GM10847 (cell line): ENCODE measurements around the gene SLC39A11.

Experiments used
- POLR2A ChIP-seq: IDR thresholded peaks from 2 replicates; pipeline ENCODE4 v1.6.1; 2011; ENCODE audit not compliant: insufficient read length; ENCODE audit errors: extremely low read depth

Gene SLC39A11

DNA sequence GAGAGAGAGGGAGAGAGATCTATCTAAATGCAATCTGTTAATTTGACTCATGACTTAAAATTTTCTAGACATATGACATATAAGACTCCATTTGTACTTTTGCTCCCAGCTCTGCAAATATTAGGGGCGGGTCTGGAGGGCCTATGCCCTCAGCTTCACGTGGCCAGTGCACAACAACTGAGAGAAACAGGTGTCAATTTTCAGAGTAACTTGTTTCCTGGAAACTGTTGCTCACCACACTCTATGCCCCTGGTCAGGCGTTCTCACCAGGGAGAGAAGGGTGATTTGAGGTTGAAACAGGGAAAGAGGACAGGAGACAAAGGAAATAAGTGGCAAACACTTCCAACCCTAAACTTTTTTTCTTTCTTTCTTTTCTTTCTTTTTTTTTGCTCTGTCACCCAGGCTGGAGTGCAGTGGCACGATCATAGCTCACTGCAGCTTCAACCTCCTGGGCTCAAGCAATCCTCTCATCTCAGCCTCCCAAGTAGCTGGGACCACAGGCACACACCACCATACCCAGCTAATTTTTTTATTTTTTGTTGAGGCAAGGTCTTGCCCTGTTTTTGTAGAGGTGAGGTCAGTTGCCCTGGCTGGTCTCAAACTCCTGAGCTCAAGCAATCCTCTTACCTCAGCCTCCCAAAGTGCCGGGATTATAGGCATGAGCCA lies 270.0 kb downstream of the SLC39A11 start:
- TF ChIP-seq POLR2A, result no peak

DNA sequence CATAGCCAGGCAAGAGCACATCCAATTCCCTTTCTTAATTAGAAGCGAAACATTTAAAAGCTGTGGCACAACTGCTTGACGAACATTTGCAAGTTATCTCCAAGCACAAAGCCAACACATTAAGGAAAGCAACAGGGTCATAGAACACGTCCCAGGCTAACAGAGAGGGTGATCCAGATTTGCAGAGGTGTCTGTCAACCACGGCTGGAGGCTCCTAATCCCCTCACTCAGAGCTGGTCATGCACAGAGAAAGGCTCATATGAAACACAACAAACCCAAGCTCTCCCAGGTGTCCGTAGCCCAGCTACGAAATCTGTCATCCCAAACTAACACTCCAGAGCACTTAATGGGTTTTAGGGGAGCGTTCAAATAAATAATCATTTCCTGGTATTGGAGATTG lies 276.1 kb downstream of the SLC39A11 start:
- TF ChIP-seq POLR2A, result no peak

DNA sequence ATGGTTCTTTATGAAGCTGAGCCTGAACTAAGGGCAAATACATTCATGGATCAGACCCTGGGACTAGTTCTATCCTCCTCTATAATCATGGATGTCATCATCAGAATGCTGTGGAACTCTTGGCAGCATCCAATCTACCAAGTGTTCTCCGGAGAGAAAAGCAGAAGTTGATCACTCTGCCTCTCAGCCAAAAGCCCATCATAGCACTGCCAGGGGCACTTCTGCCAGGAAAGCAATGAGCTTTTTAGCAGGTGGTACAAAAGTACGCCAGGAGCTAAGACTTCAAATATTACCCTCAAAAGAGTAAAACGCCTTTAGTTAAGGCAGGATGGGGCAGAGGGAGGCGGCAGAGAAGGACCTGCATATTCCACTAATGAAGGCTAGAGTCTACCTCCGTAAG lies 279.0 kb downstream of the SLC39A11 start:
- TF ChIP-seq POLR2A, result no peak

DNA sequence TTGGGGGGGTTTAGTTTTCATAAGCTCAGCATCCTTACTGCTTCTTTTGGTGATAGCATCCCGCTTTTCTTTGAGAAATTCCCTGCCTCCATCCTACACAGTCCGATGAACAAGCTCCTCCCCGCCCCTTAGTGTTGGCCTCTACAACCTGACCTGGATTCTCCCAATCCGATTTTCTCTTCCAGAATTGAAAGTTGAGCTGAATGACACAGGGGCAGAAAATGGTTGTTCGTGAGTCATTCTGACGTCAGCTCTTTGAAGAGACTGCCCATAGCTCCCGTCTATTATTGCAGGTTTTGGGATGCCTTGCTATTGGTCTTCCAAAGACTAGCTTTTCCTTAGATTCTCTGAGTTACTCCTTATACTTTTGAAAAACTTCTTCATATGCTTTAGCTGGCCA lies 279.7 kb downstream of the SLC39A11 start:
- no peak for TF ChIP-seq POLR2A

DNA sequence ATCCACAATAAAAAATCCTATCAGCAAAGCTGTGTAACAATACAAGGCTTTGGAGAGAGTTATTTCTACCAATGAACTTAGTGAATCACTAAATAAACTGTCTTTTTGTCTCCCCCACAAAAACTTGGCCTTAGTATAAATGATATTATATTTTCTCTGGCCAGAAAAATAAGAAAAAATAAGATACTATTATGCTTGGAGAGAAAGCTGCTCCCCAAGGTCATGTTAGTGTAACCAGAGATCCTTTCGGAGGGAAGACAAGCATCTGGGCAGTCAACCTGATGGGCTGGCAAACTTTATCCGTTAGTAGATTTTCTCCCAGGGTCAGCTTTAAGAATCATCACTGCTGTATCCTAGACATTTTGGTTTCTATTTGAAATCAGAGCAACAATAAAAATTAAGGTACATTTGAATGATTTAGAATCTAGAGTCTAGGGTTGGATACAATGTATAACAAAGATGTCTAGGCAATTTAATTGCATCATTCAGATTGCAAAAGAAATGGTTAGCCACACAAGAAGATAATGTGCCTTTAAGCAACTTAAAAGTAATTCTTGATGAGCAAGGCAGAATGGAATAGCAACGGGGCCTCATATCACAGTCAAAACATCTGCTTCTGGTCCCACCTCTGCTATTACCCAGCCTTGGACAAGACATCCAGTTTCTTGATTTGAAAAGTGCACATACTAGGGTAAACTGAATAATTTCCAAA lies 280.4 kb downstream of the SLC39A11 start:
- TF ChIP-seq POLR2A, result no peak

DNA sequence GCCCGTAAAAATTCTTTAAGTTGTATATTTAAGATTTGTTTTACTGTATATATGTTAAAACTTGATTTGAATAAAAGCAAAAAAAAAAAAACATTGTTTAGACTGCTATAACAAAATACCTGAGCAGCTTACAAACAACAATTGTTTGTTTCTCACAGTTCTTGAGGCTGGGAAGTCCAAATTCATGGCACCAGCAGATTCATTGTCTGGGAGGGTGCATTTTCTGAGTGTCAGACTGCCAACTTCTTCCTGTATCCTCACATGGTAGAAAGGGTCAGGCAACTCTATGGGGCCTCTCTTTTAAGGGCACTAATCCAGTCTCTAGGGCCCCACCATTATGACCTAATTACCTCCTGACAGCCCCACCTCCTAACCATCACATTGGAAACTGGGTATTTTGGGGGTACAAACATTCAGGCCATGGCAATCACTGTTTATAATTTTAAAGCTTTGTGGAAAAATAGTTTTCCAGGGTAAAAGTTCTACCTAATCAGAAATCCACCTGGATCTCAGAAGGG lies 281.4 kb downstream of the SLC39A11 start:
- no peak for TF ChIP-seq POLR2A

DNA sequence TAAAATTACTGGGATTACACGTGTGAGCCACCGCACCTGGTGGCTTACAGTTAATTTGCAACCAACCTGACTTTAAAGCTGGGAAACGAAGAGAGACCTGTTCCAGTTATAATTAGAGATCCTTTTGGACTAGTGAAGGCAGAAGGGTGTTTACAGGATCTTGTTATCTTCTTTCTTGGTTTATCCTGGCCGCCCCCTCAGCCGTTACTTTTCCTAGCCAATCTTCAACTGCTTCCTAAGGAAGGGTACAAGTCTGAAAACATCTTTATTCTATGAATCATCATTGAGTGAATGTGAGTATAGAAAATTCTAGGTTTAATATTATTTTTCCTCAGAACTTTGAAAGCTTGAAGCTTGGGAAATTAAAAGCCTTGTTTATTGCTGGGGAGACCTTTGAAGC lies 286.5 kb downstream of the SLC39A11 start:
- TF ChIP-seq POLR2A, result no peak

DNA sequence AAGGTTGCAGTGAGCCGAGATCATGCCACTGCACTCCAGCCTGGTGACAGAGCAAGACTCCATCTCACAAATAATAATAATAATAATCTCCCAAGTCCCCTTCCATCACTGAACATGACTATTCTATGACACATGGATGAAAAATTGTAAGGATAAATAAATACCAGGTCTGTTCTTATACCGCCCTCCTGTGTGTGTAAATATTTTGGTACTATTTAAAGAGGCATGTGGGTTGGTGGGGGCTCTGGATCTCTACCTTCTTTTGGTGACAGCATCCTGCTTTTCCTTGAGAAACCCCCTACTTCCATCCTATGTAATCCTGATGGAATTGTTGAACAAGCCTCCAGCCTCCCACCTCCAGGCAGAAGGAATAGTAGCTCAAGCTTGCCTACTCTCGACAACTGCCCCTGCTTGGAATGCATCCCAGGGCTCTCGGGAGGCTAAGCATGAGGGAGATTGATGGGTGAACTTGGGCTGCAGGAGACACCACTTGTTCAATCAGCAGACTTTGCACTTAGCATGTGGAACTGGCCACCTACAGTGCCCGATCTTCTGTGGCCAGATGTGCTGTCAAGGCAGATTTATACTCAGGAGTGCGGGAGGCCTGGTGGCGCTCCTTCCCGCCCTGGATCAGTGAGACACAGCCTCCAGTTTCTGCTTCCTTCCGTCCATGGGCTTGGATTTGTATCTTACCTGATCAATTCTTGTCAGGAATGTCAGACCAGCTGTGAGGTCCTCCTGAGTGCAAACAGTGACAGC lies 287.4 kb downstream of the SLC39A11 start:
- no peak for TF ChIP-seq POLR2A

DNA sequence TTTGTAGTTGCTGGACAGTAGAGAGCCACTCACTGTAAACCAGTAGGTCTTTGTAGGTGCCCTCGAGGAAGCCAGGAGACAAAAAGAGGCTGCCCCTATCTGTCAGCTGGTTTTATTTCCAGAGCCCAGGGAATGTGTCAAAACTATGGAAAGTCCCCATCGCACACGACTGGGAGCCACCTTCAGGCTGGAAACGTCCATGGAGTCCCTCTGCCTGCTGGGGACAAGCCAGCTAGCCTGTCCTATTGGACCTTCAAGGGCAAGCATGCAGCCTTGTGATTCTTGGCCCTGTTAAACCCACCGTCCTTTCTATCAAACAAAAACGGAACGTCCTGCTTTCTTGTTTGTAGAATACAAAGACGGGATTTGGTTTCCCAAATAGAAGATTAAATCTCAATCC lies 289.8 kb downstream of the SLC39A11 start:
- TF ChIP-seq POLR2A, result no peak

DNA sequence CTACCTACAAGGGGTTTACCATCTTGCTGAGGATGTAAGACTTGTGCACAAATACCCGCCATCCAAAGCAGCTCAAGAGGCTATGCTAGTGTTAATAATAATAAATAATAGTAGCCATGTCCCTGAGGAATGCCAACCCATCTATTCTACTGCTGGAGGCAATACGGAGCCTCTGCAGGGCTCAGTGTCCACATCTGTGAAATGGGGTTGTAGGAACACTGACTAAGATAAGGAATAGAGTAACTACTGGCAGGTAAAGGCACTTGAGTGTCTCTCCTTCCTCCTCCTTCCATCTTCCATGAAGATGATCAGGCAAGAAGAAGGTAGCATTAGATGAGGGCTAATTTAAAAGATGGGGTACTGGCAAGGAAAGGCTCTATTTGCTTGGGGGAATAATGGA lies 295.3 kb downstream of the SLC39A11 start:
- TF ChIP-seq POLR2A, result no peak

DNA sequence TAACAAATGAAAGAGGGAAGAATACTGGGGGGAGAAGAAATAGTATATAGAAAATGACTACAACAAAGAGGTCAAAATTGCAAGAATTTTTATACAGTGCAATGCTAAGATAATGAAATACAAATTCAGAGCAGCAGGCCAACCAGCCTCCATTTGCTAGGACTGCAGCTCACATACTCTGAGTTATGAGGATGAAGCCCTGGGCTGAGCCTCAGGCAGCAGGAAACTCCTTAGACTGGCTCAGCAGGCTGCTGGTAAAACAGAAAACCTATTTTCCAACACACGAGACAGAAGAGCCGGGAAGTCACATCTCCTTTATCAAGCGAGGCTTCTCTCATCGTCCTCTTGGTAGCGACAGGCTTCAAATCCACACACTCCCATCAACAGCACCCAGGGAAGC lies 296.5 kb downstream of the SLC39A11 start:
- TF ChIP-seq POLR2A, result no peak

DNA sequence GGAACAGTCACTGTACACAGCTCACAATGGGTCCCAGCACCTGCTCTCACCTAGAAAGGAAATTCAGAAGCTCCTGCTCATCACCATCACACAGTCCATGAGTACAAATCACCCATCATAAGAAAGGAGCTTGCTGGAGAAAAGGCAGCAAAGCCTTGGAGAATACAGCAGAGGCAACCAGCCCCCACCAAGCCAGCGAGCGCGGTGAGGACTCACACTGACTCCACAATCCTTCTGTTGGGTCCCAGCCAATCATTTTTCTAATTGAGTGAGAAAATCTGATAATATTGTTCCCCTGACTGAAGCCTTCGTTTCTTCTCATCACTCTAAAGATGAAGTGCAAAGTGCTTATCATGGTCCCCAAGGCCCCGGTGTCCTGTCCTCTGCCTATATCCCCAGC lies 298.3 kb downstream of the SLC39A11 start:
- TF ChIP-seq POLR2A, result no peak

DNA sequence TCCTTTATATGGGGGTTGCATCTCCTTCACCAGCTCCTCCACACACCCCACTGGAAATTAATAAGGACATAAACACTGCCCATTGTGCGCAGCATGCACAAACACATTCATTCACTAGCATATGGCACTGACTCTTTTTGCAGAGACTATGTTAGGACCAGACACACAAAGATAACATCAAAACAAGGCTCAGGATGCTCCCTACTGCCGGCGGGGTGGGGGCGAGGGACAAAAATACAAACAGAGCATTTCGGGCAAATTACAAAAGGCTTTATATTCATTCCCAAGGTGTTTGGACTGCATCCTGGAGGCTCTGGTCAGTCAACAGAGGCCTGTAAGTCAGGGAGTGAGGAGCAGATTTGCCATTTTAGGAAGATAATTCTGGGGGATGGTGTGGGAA lies 299.7 kb downstream of the SLC39A11 start:
- no peak for TF ChIP-seq POLR2A

DNA sequence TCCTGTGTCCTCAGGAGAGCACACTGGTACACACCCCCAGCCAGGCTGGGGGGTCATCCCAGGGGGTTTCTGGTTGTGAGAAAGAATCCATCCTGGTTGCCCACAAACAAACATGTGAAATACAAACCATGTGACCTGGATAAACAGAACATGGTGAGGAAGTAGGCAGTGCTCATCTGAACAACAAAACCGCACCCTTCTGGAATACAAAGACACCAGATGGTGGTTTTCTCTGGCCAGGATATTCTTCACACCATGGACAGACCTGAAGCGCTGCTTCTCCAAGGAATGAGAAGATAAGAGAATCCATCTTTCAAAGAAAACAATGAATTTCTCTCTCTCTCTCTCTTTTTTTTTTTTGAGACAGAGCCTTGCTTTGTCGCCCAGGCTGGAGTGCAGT lies 302.3 kb downstream of the SLC39A11 start:
- TF ChIP-seq POLR2A, result no peak

DNA sequence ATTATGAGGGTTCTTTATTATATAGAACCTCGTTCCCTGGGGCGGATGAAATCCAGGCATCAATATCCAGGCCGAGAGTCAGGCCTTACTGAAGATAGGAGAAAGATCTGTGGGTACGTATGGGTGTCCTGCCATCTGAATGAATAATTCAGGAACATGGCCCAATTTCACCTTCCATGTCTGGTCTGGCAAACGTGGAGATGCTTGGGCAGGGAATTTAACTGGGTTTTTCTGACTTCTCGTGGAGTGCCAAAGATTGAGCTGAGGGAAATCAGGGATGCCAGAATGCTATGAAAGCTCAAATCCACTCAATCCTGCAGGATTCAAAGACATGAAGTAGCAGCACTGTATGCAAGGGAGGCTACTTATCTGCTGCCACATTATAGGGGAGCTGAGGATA lies 302.8 kb downstream of the SLC39A11 start:
- no peak for TF ChIP-seq POLR2A

DNA sequence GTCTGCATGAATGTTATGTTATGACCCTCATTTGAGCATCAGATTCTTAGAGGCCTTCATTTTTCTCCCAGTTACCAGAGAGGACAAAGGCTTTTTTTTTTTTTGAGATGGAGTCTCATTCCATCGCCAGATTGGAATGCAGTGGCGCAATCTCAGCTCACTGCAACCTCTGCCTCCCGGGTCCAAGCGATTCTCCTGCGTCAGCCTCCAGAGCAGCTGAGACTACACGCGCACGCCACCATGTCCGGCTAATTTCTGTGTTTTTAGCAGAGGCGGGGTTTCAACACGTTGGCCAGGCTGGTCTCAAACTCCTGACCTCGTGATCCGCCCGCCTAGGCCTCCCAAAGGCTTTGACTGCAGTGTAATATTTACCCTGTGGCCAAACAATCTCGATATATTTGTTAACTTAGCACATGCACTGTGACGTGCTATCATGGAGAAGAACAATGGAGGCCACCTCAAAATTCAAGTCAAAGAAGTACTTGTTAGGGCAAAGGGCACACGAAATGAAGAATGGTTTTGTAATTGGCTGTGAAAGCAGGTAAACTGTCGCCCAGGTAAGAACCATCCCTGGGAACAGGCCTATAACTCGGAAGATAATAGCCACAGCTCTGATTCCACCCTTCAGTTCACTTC lies 303.4 kb downstream of the SLC39A11 start:
- TF ChIP-seq POLR2A, result no peak

DNA sequence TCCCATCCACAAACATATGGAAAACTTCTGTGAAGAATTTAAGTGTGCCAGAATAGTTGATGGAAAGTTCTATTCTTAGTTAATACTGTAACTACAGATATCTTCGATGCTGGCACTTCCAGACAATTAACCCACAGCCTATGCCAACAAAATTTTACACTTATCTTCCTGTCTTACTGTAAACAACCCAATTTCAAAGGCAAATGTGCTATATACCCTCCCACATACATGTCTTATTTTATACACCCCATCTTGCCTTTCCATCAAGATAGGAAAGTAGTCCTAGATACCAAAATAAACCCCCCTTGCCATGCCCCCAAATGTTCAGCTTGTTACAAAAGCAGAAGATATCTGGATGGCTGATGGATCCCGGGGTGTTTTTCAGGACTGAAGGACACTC lies 306.3 kb downstream of the SLC39A11 start:
- no peak for TF ChIP-seq POLR2A
